Measurements from ENCODE around the gene DPH3. TPM values are rescaled to one million over a fixed set of nuclear protein-coding genes. Genes with fewer than 3 reads are reported as not detected.

Gene DPH3
- polyA plus RNA-seq, 1 experiment = 11.4 TPM

GRCh38 chr3:16258866-16259265, 5.9 kb downstream of the DPH3 start:
- TF ChIP-seq CTCF (IDR thresholded peaks at IDR 0.05; ENCODE audit: insufficient read depth, low read depth, low read length) = no peak
- ChIA-PET CTCF (interaction anchor here (0.5 to 1.4 kb wide), 4 partner anchors 10 to 308 kb away, joined by 3 to 4 read pairs (median 3); no protein-coding TSS in a partner anchor), POLR2A (interaction anchor here (0.6 kb wide), 1 partner anchor 659 kb away, joined by 3 read pairs; no protein-coding TSS in a partner anchor)
- peaks cover 3% of the 10 kb centered on the region for H3K36me3 ChIP-seq (ENCODE audit: control insufficient read depth, insufficient read depth, low read length)
- H3K4me3 ChIP-seq (ENCODE audit: low read depth, low read length) = no peak overlapping the region
- no peaks in the 10 kb centered on the region for H3K27me3 ChIP-seq (ENCODE audit: control insufficient read depth, insufficient read depth, low read length)
- DNase-seq (ENCODE audit: low read depth) = no peak

DNA sequence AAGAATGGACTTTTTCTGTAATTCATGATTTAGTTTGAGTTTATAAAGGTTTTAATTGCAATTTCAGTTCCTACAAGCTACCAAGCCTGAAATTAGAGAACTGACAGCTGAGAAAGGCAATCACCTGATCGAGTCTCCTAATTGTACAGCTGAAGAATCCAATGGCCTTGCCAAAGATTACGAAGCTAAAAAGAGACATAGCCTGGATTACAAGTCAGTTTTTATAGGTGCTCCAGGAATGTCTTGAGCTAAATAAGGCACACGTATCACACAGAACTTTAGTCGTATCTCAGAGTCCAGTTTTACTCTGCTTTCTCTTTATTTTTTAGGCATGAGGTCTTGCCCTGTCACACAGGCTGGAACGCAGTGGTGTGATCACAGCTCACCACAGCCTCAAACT, 6.6 kb downstream of the DPH3 start:
- TF ChIP-seq CTCF (IDR thresholded peaks at IDR 0.05; ENCODE audit: insufficient read depth, low read depth, low read length) = no peak
- CTCF ChIA-PET = interaction anchor here (1.1 kb wide), 1 partner anchor 9 kb away, joined by 3 read pairs; no protein-coding TSS in a partner anchor
- Histone ChIP-seq H3K36me3 (ENCODE audit: control insufficient read depth, insufficient read depth, low read length) (peaks cover 3% of the 10 kb centered on the region), H3K27me3 (ENCODE audit: control insufficient read depth, insufficient read depth, low read length) (no peaks in the 10 kb centered on the region), H3K4me3 (ENCODE audit: low read depth, low read length) (no peak overlapping the region)
- POLR2A ChIA-PET = no interaction called here
- DNase-seq (ENCODE audit: low read depth) = no peak

GRCh38 chr3:16257309-16257708, 7.4 kb downstream of the DPH3 start:
- no peak overlapping the region for H3K4me3 ChIP-seq (ENCODE audit: low read depth, low read length)
- ChIA-PET CTCF (interaction anchor here (0.7 to 1.0 kb wide), 2 partner anchors 9 to 431 kb away, joined by 3 read pairs; no protein-coding TSS in a partner anchor), POLR2A (no interaction called here)
- H3K36me3 ChIP-seq (ENCODE audit: control insufficient read depth, insufficient read depth, low read length) = peaks cover 3% of the 10 kb centered on the region
- H3K27me3 ChIP-seq (ENCODE audit: control insufficient read depth, insufficient read depth, low read length) = no peaks in the 10 kb centered on the region
- no peak for DNase-seq (ENCODE audit: low read depth)
- TF ChIP-seq CTCF (IDR thresholded peaks at IDR 0.05; ENCODE audit: insufficient read depth, low read depth, low read length) = no peak

- Histone ChIP-seq H3K4me3 (ENCODE audit: low read depth, low read length) (no peak overlapping the region), H3K27me3 (ENCODE audit: control insufficient read depth, insufficient read depth, low read length) (no peaks in the 10 kb centered on the region), H3K36me3 (ENCODE audit: control insufficient read depth, insufficient read depth, low read length) (peaks cover 1% of the 10 kb centered on the region)
- DNase-seq (ENCODE audit: low read depth) = no peak
- ChIA-PET POLR2A (no interaction called here), CTCF (no interaction called here)
- TF ChIP-seq CTCF (IDR thresholded peaks at IDR 0.05; ENCODE audit: insufficient read depth, low read depth, low read length) = no peak
Measured at GRCh38 chr3:16255726-16256125, 9.0 kb downstream of the DPH3 start.

DNA sequence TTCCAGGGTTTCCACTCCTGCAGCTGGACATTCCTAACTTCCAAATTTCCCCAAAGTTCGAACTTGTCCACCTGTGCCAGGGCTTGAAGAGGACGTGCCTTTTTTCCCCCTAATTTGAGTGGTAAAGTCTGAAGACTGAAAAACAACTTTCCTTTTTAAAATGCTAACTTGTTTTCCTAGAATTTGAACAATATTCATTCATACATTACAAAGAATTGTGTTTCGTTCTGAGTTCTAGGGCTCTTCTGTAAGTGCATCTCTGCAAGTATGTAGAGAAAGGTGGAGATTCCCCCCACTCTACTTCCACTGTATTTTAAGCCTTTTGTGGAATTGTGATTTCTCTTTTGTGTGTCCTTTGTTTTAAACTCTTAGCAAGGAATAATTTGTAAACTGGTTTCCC, 9.4 kb downstream of the DPH3 start:
- POLR2A ChIA-PET = no interaction called here
- CTCF ChIA-PET = interaction anchor here (2.7 kb wide), 1 partner anchor 207 kb away, joined by 11 read pairs; no protein-coding TSS in a partner anchor
- H3K27me3 ChIP-seq (ENCODE audit: control insufficient read depth, insufficient read depth, low read length) = no peaks in the 10 kb centered on the region
- no peak for DNase-seq (ENCODE audit: low read depth)
- peaks cover 1% of the 10 kb centered on the region for H3K36me3 ChIP-seq (ENCODE audit: control insufficient read depth, insufficient read depth, low read length)
- no peak for TF ChIP-seq CTCF (IDR thresholded peaks at IDR 0.05; ENCODE audit: insufficient read depth, low read depth, low read length)
- no peak overlapping the region for H3K4me3 ChIP-seq (ENCODE audit: low read depth, low read length)
